ENCODE results near the gene SIGLEC11.

SIGLEC11 gene

GRCh38 chr19:49937750-49938381, 23.1 kb downstream of the SIGLEC11 start (continued):
- TF ChIP-seq ZNF404 (tag by site-specific recombination; IDR thresholded peaks at IDR 0.05) (no peak), ZNF513 (tag by site-specific recombination; IDR thresholded peaks at IDR 0.05) (no peak), ZNF580 (tag by site-specific recombination; IDR thresholded peaks at IDR 0.05) (no peak), SP3 (tag by site-specific recombination; IDR thresholded peaks at IDR 0.05) (no peak; the same call in 1 of the 2 replicates), SP2 (tag by site-specific recombination; IDR thresholded peaks at IDR 0.05) (no peak), PRDM4 (tag by site-specific recombination; IDR thresholded peaks at IDR 0.05) (no peak), ZNF354C (tag by site-specific recombination; IDR thresholded peaks at IDR 0.05; ENCODE audit: borderline replicate concordance, low read depth) (no peak), KLF16 (tag by site-specific recombination; IDR thresholded peaks at IDR 0.05) (no peak), ZIC2 (tag by site-specific recombination; IDR thresholded peaks at IDR 0.05) (peak; percentile 89), ZNF626 (tag by site-specific recombination; IDR thresholded peaks at IDR 0.05) (no peak), ZNF610 (tag by site-specific recombination; IDR thresholded peaks at IDR 0.05; ENCODE audit: borderline replicate concordance) (no peak), ZNF133 (tag by site-specific recombination; IDR thresholded peaks at IDR 0.05) (no peak), ZNF571 (tag by site-specific recombination; IDR thresholded peaks at IDR 0.05) (no peak), ZNF473 (tag by site-specific recombination; IDR thresholded peaks at IDR 0.05) (no peak), ZNF416 (tag by site-specific recombination; IDR thresholded peaks at IDR 0.05) (no peak), REST (tag by site-specific recombination; IDR thresholded peaks at IDR 0.05) (no peak), ZNF138 (tag by site-specific recombination; IDR thresholded peaks at IDR 0.05; ENCODE audit: borderline replicate concordance) (no peak), GFI1B (tag by site-specific recombination; IDR thresholded peaks at IDR 0.05) (no peak), PRDM10 (tag by site-specific recombination; IDR thresholded peaks at IDR 0.05) (0 out of 2 replicates have a peak, but pooled peaks have one; percentile 11), ZNF362 (tag by site-specific recombination; IDR thresholded peaks at IDR 0.05) (no peak), ZNF544 (tag by site-specific recombination; IDR thresholded peaks at IDR 0.05) (no peak), ZNF341 (tag by site-specific recombination; IDR thresholded peaks at IDR 0.05; ENCODE audit: low read depth) (no peak), ZNF169 (tag by site-specific recombination; IDR thresholded peaks at IDR 0.05) (no peak), ZNF148 (tag by site-specific recombination; IDR thresholded peaks at IDR 0.05; ENCODE audit: borderline replicate concordance) (no peak)

All from HEK293 (cell line).